K562 (cell line): ENCODE results near the gene HNRNPLL. TPM values are rescaled to one million over a fixed set of nuclear protein-coding genes. Genes with fewer than 3 reads are reported as not detected.

ENCODE experiments used
- AFF1 ChIP-seq, 2 experiments: fragments of 450-650 bp; IDR thresholded peaks; 2 replicates each; pipeline ENCODE4 v1.6.1; 2018; ENCODE audit warnings: mild to moderate bottlenecking in 2 of 2, low read depth in 1 of 2; ENCODE audit not compliant: partially characterized antibody in 2 of 2
- ARID2 ChIP-seq: fragments of 450-650 bp; IDR thresholded peaks from 2 replicates; pipeline ENCODE4 v1.6.1; 2017; ENCODE audit warnings: antibody characterized with exemption, mild to moderate bottlenecking
- E2F5 ChIP-seq: sonication (generic); formaldehyde crosslinking; IDR thresholded peaks from 2 replicates; pipeline ENCODE4 v1.8.0; 2022; ENCODE audit warnings: mild to moderate bottlenecking, missing genetic modification reagents
- EHMT2 ChIP-seq: fragments of 450-650 bp; IDR thresholded peaks from 2 replicates; pipeline ENCODE4 v1.6.1; 2018; ENCODE audit warnings: antibody characterized with exemption
- GABPB2 ChIP-seq: fragments of 250-450 bp; sonication (Bioruptor Pico); conservative IDR thresholded peaks from 2 replicates; pipeline ENCODE4 v1.5.1; 2021; ENCODE audit warnings: mild to moderate bottlenecking
- ID3 ChIP-seq, 2 experiments: fragments of 250-450 bp in 1 of 2; fragments of 450-650 bp in 1 of 2; sonication (Bioruptor Pico) in 1 of 2; IDR thresholded peaks; 2 replicates each; pipeline versions ENCODE4 v1.6.1 to v1.8.0; 2016 to 2021; ENCODE audit warnings: mild to moderate bottlenecking in 2 of 2, moderate library complexity in 2 of 2, missing compliant biosample characterization in 1 of 2, missing genetic modification characterization in 1 of 2
- MAX ChIP-seq: sonication (generic); formaldehyde crosslinking; IDR thresholded peaks from 2 replicates; pipeline ENCODE4 v1.9.0; 2022; ENCODE audit warnings: mild to moderate bottlenecking, missing genetic modification reagents
- MCM5 ChIP-seq: fragments of 450-650 bp; IDR thresholded peaks from 2 replicates; pipeline ENCODE4 v1.6.1; 2016; ENCODE audit warnings: low read depth
- MLLT1 ChIP-seq, 2 experiments: fragments of 450-650 bp; IDR thresholded peaks; 2 replicates each; pipeline ENCODE4 v1.6.1; 2016
- NFE2L1 ChIP-seq: fragments of 450-650 bp; IDR thresholded peaks from 2 replicates; pipeline ENCODE4 v1.6.1; 2016; ENCODE audit warnings: missing genetic modification characterization, low read depth, mild to moderate bottlenecking, missing compliant biosample characterization, moderate library complexity, borderline replicate concordance
- SMARCA5 ChIP-seq: fragments of 450-650 bp; IDR thresholded peaks from 2 replicates; pipeline ENCODE4 v1.6.1; 2016
- SNIP1 ChIP-seq: fragments of 450-650 bp; IDR thresholded peaks from 2 replicates; pipeline ENCODE4 v1.7.1; 2017; ENCODE audit warnings: low read depth, mild to moderate bottlenecking
- TAF15 ChIP-seq: fragments of 200-400 bp; formaldehyde crosslinking; IDR thresholded peaks from 2 replicates; pipeline ENCODE4 v1.6.1; 2017; ENCODE audit warnings: mild to moderate bottlenecking, low read depth, low read length, moderate library complexity
- WHSC1 ChIP-seq: IDR thresholded peaks from one replicate; pipeline ENCODE4 v1.6.1; 2012; ENCODE audit warnings: low read length, control low read depth, inconsistent platforms
- ZC3H4 ChIP-seq: sonication (generic); formaldehyde crosslinking; IDR thresholded peaks from 2 replicates; pipeline ENCODE4 v1.9.0; 2021; ENCODE audit warnings: missing genetic modification reagents, borderline replicate concordance
- ZFX ChIP-seq: sonication (generic); formaldehyde crosslinking; IDR thresholded peaks from 2 replicates; pipeline ENCODE4 v1.8.0; 2022; ENCODE audit warnings: mild to moderate bottlenecking, missing genetic modification reagents, moderate library complexity
- ZNF277 ChIP-seq: fragments of 250-450 bp; sonication (Bioruptor Pico); IDR thresholded peaks from 2 replicates; pipeline ENCODE4 v1.8.0; 2022; ENCODE audit warnings: inconsistent platforms, mild to moderate bottlenecking, moderate library complexity, borderline replicate concordance
- ZNF41 ChIP-seq: fragments of 250-450 bp; sonication (Bioruptor Pico); conservative IDR thresholded peaks from 2 replicates; pipeline ENCODE4 v1.4.0; 2020; ENCODE audit warnings: mild to moderate bottlenecking
- polyA plus RNA-seq, 8 experiments: library from polyadenylated mRNA; depleted of rRNA in 4 of 8; stranded (reverse) in 5 of 8; unstranded in 3 of 8; fragments of >200 nt; fragmentation: Nextera tagmentation in 2 of 8; fragmentation: Illumina TruSeq in 1 of 8; extraction: Ambion mirVana in 2 of 8; extraction: Trizol in 1 of 8; gene quantifications; 2 replicates each; pipeline versions ENCODE4 v1.2.1 to v1.2.3, GENCODE V29; 2011 to 2014; ENCODE audit warnings: inconsistent platforms in 1 of 8, missing spikeins in 1 of 8
- total RNA-seq, 7 experiments: library from RNA; depleted of rRNA in 6 of 7; stranded (reverse); fragments of >200 nt in 6 of 7; fragmentation: Illumina TruSeq in 2 of 7; extraction: Trizol in 2 of 7; gene quantifications; 2 replicates each; pipeline versions ENCODE4 v1.2.1 to v1.2.3, GENCODE V29; 2011 to 2021; ENCODE audit warnings: low replicate concordance in 1 of 7

The HNRNPLL gene
- total and polyA plus RNA-seq, 9 of the 15 experiments (the other 6 are each of a cell fraction or from before 2014, with no cell fraction given): 19.8 to 135 (median 57.8) TPM

- TF ChIP-seq E2F5 (no peak), EHMT2 (no peak), ZNF41 (CRISPR knock-in tag) (no peak), WHSC1 (no peak), GABPB2 (no peak), SNIP1 (no peak), TAF15 (no peak), AFF1 (IDR thresholded peaks at IDR 0.05; ENCODE audit: low read depth in 1 of 2, partially characterized antibody in 2 of 2) (peak; percentile 46 to 65), ZNF277 (CRISPR knock-in tag) (no peak), ZC3H4 (CRISPR knock-in tag) (no peak), MLLT1 (IDR thresholded peaks at IDR 0.05) (peak; percentile 63 to 86), ARID2 (no peak), ZFX (CRISPR knock-in tag) (peak; percentile 33; the same call in 1 of the 2 replicates), SMARCA5 (peak; percentile 80), MAX (CRISPR knock-in tag) (no peak), MCM5 (no peak), NFE2L1 (tag) (no peak), ID3 (CRISPR knock-in tag; IDR thresholded peaks at IDR 0.05) (no peak), ID3 (tag; IDR thresholded peaks at IDR 0.05) (no peak)
These were observed 2.4 kb downstream of the HNRNPLL start (continued) for GRCh38 chr2:38600242-38600891.
